Midbrain (tissue), 1 donor: ENCODE data around the gene SH3YL1.

Source experiments
- DNase-seq: peaks from one replicate; lab custom pipeline; 2025; lab: John Stamatoyannopoulos, UW

SH3YL1 gene

DNA sequence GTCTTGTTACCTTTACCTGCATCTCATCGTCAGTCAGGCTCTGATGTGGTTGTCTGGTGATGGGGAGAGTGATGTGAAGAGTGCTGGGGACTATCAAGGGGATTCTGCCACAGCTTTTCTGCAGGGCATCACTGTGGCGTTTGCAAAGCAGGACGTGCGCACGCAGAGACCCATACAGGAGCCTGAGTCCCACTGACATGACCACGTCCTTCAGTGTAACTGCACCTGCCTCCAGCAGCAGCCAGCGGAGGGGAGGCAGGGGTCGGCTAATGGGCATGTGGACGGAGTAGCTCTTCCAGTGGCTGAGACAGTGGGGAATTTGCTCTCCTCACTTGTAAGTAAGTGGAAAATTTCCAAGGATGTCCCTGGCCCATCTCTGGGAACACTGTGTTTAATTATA is 17.5 kb upstream of the SH3YL1 start:
- DNase-seq, result no peak

GRCh38 chr2:280650-281110 is 16.8 kb upstream of the SH3YL1 start:
- no peak for DNase-seq

- DNase-seq, result no peak
Measured at GRCh38 chr2:279956-280649, 16.3 kb upstream of the SH3YL1 start.

DNA sequence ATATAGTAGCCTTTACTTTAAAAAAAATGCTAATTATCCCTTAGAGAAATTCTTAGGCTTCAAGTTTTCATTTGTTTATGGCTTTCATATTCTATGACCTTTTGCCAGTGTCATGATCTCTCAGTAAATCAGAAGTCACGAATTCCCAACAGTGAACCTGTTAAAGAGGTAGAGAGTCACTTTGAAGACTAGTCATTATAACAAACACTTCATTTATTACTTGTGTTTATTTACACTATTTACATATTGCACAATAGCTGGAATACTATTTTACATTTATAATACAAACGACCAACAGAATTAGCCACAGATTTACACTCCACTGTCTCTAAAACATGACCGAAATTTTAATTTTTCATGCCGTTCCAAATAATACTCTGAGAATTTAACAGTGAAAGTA is 15.5 kb upstream of the SH3YL1 start:
- no peak for DNase-seq

DNA sequence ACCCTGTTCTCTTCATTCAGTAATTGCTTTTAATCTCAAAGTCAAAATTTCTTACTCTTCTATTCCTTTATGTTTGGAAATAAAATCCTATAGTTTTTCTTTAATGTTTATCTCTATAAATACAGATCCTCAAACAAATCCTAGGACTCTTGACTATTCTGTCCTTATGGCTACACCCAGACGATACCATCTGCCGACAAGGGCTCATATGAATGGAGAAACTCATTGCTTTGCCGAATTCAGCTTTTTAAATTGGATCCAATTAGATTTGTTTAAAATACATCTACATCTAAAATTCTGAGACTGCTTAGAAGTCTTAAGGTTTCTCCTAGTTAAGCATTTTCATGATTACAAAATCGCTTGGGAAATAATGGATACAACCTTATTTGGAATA is 15.1 kb upstream of the SH3YL1 start:
- DNase-seq, result no peak

GRCh38 chr2:278312-278926 is 14.6 kb upstream of the SH3YL1 start:
- no peak for DNase-seq

DNA sequence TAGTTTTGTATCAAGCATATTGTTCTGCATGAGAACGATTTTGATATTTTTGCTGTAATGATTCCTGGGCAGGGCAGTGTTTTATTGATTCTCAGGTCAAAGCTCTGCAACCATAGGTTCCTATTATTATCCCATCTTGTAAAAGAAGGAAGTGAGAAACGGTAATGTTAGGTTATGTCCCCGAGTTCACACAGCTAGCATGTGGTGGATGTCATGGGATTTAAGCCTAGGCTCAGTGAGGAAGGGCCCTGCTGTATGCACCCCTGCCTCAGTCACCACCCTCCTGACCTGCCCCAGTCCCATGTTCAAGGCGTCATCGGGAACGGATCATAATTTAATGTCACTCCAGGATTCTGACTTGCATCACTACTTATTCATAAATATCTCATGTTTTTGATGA is 11.6 kb upstream of the SH3YL1 start:
- DNase-seq, result no peak

DNA sequence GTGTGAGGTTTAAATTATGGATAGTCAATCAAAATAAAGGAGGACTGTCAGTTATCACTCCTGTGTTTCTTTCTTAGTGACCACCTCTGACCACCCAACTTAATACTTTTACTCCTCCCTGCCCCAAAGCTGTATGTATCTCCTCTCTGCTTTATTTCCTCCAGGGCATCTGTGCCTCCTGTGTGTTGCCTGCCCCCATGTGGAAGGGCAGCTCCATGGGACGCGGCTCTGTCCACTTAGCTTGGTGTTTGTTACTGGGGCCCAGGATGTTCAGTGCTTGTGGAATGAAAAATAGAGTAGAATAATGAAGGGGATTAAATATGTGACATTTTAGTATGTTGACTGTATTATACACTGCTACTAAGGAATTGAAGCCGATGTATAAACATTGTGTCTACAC is 10.7 kb upstream of the SH3YL1 start:
- DNase-seq, result no peak

DNA sequence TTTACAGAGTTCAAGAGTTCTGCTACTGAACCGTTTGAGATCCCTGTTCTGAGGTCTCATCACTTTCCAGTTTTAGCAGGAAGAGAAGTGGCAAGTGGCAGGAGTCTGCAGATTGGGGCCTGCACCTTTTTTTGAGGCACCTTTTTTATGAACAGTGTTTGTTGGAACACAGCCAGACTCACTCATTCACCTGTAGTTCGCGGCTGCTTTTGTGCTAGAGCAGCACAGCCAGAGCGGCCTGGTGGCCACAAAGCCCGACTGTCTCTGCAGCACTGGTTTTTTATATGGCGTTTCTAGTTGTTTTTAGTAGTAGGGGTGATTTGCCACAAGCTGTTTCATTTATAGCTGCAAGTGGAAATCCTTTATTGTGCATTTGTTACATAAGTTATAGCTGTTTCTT is 9.5 kb upstream of the SH3YL1 start:
- DNase-seq, result no peak

DNA sequence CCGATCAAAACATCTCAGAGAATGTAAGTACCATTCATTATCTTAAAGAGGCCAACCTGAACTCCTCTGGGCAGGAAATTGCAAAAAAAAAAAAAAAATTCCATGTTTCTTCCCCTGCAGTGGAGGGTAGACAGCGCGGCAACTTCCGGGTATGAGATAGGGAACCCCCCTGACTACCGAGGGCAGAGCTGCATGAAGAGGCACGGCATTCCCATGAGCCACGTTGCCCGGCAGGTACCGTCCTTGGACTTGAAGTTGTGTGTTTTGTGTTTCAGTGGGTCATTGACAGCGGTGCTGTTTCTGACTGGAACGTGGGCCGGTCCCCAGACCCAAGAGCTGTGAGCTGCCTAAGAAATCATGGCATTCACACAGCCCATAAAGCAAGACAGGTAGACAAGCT is 8.1 kb upstream of the SH3YL1 start:
- no peak for DNase-seq

GRCh38 chr2:270861-271260 is 7.0 kb upstream of the SH3YL1 start:
- DNase-seq, result no peak

DNA sequence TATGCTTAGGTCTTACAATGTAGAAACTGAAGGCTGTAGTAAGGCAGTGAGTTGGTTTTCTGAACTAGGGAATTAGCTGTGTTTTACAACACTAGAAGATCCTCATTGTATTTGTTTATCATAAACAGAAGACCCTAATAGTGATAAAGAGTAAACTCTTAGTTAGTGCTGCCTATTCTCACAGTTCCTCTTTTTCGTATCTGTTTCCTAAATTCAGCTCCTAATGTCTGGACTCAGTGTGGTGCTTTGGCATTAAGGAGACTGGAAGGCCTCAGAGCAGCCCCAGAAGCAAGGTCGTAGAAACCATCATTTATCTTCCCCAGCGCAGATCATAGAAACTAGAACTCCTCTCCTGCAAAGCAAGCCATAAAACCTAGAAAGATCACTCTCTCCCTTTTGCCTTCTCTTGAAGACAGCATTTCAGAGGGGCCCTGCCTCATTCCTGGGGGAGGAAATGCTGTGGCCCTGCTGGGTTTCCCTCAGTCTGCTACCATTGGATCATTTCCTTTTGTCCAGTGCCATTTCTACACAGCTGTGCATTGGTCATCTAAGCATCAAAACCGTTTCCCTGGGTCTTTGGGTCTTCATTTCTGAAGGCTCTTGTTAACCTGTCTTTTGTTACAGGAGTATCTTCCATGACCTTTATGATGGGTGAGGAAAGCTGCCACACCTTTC is 5.7 kb upstream of the SH3YL1 start:
- no peak for DNase-seq

DNA sequence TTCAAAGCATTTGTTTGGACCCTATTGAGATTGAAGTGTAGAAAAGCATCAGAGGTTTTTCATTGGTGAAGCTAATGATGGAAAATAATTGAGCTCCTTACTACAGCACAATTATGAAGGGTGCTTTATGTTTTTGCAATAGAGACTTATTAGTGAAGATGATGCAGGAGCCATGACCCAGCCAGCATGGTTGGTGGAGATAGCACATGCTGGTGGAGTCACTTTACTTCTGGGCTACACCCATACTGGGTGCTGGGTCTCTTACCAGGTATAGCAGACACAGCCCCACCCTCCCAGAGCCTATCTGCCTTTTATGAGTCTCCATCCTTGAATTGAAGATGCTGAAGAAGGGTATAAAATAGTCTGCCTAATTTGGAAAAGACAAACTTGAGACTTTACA is 4.5 kb upstream of the SH3YL1 start:
- no peak for DNase-seq

- DNase-seq, result peak; percentile 92
Measured at GRCh38 chr2:264493-265468, 949 bp upstream of the SH3YL1 start, which contains the start of gene ACP1. ACP1 (plus strand) TSS chr2:264947; CDS start chr2:264965, 18 bp downstream.

- DNase-seq, result no peak
Measured at GRCh38 chr2:263022-263738, 652 bp downstream of the SH3YL1 start.

DNA sequence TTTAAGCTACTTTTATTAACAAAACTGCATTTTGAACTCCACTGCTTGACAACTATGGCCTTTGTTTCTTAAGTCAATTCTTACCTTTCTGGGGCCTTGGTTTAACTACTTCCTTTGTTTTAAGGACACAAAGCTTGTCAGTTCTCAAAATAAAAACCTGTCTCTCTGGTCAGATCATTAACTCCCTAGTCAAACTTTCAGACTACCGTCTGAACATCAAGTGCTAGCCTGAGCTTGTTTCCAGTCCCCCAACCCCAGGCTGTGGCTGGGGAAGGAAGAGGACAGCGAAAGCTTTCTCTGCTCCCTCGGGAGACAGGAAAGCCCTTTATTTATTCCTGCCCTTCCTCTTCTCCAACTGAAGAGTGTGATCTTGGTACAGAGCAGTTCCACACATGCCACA is 1.7 kb downstream of the SH3YL1 start:
- DNase-seq, result no peak

DNA sequence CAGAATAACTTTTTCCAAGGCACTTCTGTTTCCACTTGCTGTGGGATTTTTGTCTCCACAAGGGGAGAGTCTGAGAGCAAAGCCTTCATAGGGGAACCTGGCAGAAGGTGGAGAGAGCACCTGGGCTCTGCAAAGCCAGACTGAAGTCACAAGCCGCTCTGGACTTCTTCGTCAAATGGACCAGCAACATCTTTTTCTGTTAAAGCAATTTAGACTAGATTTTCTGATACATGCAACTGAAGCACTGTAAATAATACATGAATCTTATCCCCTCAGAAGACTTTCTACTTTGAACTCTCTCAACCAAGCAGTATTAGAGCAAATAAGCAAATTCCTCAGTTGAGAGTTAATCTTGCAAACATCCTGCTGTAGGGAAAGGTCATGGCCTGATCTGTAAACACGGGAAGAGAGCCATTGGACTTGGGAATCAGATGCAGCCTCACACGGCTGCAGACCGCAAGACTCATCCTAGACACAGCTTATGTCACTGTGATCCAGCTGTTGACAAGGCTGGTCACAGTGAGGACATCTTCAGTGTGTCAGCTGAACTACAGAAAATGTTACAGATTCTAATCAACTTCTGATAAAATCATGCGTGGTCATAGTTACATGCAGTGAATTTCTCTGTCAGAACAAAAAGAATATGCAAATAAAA is 3.2 kb downstream of the SH3YL1 start:
- no peak for DNase-seq

GRCh38 chr2:259789-260331 is 4.0 kb downstream of the SH3YL1 start:
- no peak for DNase-seq

GRCh38 chr2:258933-259332 is 4.9 kb downstream of the SH3YL1 start:
- no peak for DNase-seq

- DNase-seq, result no peak
Measured at GRCh38 chr2:257842-258241, 6.0 kb downstream of the SH3YL1 start.

DNA sequence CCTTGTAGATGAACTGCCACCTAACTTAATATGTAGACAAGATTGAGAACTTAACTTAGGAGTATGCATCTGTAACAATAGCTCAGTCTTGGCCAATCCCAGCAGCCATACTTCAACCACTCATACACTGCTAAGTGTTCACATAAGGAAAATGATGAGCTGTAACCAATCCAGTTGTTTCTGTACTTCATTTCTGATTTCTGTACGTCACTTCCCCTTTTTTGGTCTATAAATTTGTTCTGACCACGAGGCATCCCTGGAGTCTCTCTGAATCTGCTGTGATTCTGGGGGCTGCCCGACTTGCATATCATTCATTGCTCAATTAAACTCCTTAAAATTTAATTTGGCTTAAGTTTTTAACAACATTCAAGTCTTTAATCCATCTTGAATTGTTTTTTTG is 6.4 kb downstream of the SH3YL1 start:
- no peak for DNase-seq
